HepG2 (cell line): Measurements from ENCODE around the gene BEST2. TPM values are rescaled to one million over a fixed set of nuclear protein-coding genes. Genes with fewer than 3 reads are reported as not detected.

Source experiments
- ATAC-seq: fragments of 200-7000 bp; cut with Tn5 transposase; 3 replicates; pipeline ENCODE4 v1.9.1; 2020; ENCODE audit warnings: mild to moderate bottlenecking, moderate library complexity
- BruUV-seq: library from RNA; stranded (reverse); fragments of 400-500 nt; replicated peaks from 2 replicates; lab custom pipeline; 2021; lab: Mats Ljungman, UMichigan
- CTCF ChIA-PET: fragments of 300-600 bp; formaldehyde crosslinking; extraction: SDS; loops from one replicate; lab custom pipeline; 2021; ENCODE audit warnings: low total read pairs, inconsistent platforms, low intra/inter-chr PET ratio; lab: Yijun Ruan, JAX
- POLR2A ChIA-PET: fragments of 350-600 bp; sonication (Branson Sonifier 250); formaldehyde crosslinking; loops from one replicate; lab custom pipeline; 2020; ENCODE audit warnings: antibody characterized with exemption, inconsistent platforms; lab: Yijun Ruan, JAX
- DNase-seq: peaks from one replicate; pipeline ENCODE4 v3.0.0-alpha.2; 2015; ENCODE audit warnings: low spot score
- FAIRE-seq: peaks from 3 replicates; lab custom pipeline; 2011; peaks lifted over from hg19 to GRCh38; lab: Jason Lieb, UNC
- H2AFZ ChIP-seq: one replicate; pipeline ENCODE4 v1.6.1; 2011; ENCODE audit warnings: low read length, inconsistent platforms
- H3K27ac ChIP-seq: fragments of 300-600 bp; 3 replicates; pipeline ENCODE4 v1.8.0; 2011; ENCODE audit warnings: mixed run types, mild to moderate bottlenecking, mixed read lengths, low read length, inconsistent platforms; ENCODE audit not compliant: insufficient read depth; ENCODE audit errors: extremely low read length
- H3K27me3 ChIP-seq, 2 experiments: fragments of 200-600 bp in 1 of 2; 2 replicates in 1 of 2; 3 replicates in 1 of 2; pipeline versions ENCODE4 v1.6.0 to v1.8.0; 2011; ENCODE audit warnings: low read length in 2 of 2, mild to moderate bottlenecking in 2 of 2, moderate library complexity in 2 of 2, inconsistent platforms in 1 of 2; ENCODE audit not compliant: insufficient read depth in 2 of 2, control insufficient read depth in 1 of 2
- H3K36me3 ChIP-seq, 2 experiments: fragments of 200-600 bp in 1 of 2; replicated peaks in 1 of 2; 2 replicates in 1 of 2; 3 replicates in 1 of 2; pipeline versions ENCODE4 v1.5.1 to v1.8.0; 2011; ENCODE audit warnings: low read length in 2 of 2, inconsistent platforms in 1 of 2; ENCODE audit not compliant: insufficient read depth in 2 of 2, control insufficient read depth in 1 of 2
- H3K4me1 ChIP-seq: 2 replicates; pipeline ENCODE4 v1.5.1; 2012; ENCODE audit warnings: low read length, inconsistent platforms; ENCODE audit not compliant: insufficient read depth
- H3K4me2 ChIP-seq: 2 replicates; pipeline ENCODE4 v1.6.0; 2011; ENCODE audit warnings: low read depth, low read length, inconsistent platforms
- H3K4me3 ChIP-seq, 3 experiments: fragments of 200-600 bp in 1 of 3; sonication (generic), shearing (Covaris generic) in 1 of 3; replicated peaks in 1 of 3; 2 replicates each; pipeline ENCODE4 v1.5.1; 2011 to 2016; ENCODE audit warnings: low read length in 3 of 3, inconsistent platforms in 2 of 3, low read depth in 2 of 3, mild to moderate bottlenecking in 2 of 3, control low read depth in 1 of 3, mixed read lengths in 1 of 3; ENCODE audit not compliant: insufficient read depth in 1 of 3
- H3K79me2 ChIP-seq: one replicate; pipeline ENCODE4 v1.6.1; 2011; ENCODE audit warnings: low read length, inconsistent platforms; ENCODE audit not compliant: insufficient read depth
- H3K9ac ChIP-seq: 2 replicates; pipeline ENCODE4 v1.6.0; 2011; ENCODE audit warnings: mild to moderate bottlenecking, low read depth, low read length, inconsistent platforms; ENCODE audit not compliant: insufficient read depth
- H3K9me3 ChIP-seq: 2 replicates; pipeline ENCODE4 v1.5.1; 2012; ENCODE audit warnings: mild to moderate bottlenecking, low read length
- H4K20me1 ChIP-seq: 2 replicates; pipeline ENCODE4 v1.6.0; 2011; ENCODE audit warnings: inconsistent platforms, mild to moderate bottlenecking, low read length, moderate library complexity; ENCODE audit not compliant: insufficient read depth
- MXD1 ChIP-seq: sonication (generic); formaldehyde crosslinking; IDR thresholded peaks from 2 replicates; pipeline ENCODE4 v1.4.0; 2020; ENCODE audit warnings: mild to moderate bottlenecking, missing genetic modification reagents
- SMARCC2 ChIP-seq: fragments of 450-650 bp; IDR thresholded peaks from 2 replicates; pipeline ENCODE4 v1.6.1; 2017; ENCODE audit warnings: antibody characterized with exemption, mild to moderate bottlenecking
- SP4 ChIP-seq: sonication (generic); formaldehyde crosslinking; IDR thresholded peaks from 2 replicates; pipeline ENCODE4 v1.8.1; 2023; ENCODE audit warnings: mild to moderate bottlenecking, missing genetic modification reagents
- UBTF ChIP-seq: sonication (generic); formaldehyde crosslinking; IDR thresholded peaks from 2 replicates; pipeline ENCODE4 v1.4.0; 2020; ENCODE audit warnings: mild to moderate bottlenecking, missing genetic modification reagents
- ZNF552 ChIP-seq: sonication (generic); formaldehyde crosslinking; IDR thresholded peaks from 2 replicates; pipeline ENCODE4 v1.9.0; 2022; ENCODE audit warnings: missing genetic modification reagents, mild to moderate bottlenecking, borderline replicate concordance
- ZNF574 ChIP-seq: sonication (generic); formaldehyde crosslinking; IDR thresholded peaks from 2 replicates; pipeline ENCODE4 v1.4.0; 2020; ENCODE audit warnings: missing genetic modification reagents
- ZNF687 ChIP-seq: sonication (generic); formaldehyde crosslinking; IDR thresholded peaks from 2 replicates; pipeline ENCODE4 v1.5.1; 2020; ENCODE audit warnings: mild to moderate bottlenecking, missing genetic modification reagents, moderate library complexity
- ZNF713 ChIP-seq: sonication (generic); formaldehyde crosslinking; IDR thresholded peaks from 2 replicates; pipeline ENCODE4 v1.4.0; 2020; ENCODE audit warnings: mild to moderate bottlenecking, missing genetic modification reagents
- ZNF780A ChIP-seq: sonication (generic); formaldehyde crosslinking; IDR thresholded peaks from 2 replicates; pipeline ENCODE4 v1.8.0; 2022; ENCODE audit warnings: mild to moderate bottlenecking, missing genetic modification reagents, moderate library complexity
- ZNF781 ChIP-seq: sonication (generic); formaldehyde crosslinking; IDR thresholded peaks from 2 replicates; pipeline ENCODE4 v1.5.1; 2020; ENCODE audit warnings: borderline replicate concordance, mild to moderate bottlenecking, missing genetic modification reagents; ENCODE audit errors: not compliant biosample characterization
- ZSCAN30 ChIP-seq: sonication (generic); formaldehyde crosslinking; IDR thresholded peaks from 2 replicates; pipeline ENCODE4 v1.5.0; 2020; ENCODE audit warnings: mild to moderate bottlenecking, missing genetic modification reagents
- WGBS: methylation state at CpG from one replicate; pipeline ENCODE4 v1.1.6; 2017; ENCODE audit warnings: low lambda C conversion rate; 5-methylcytosine and 5-hydroxymethylcytosine counted together
- in situ Hi-C: cut with HindIII; loops from 2 replicates; pipeline ENCODE4 v1.10.0; 2017; ENCODE audit warnings: low pct_unique_long_range_greater_than_20kb; ENCODE audit not compliant: extremely low pct_ligation_motif_present
- intact Hi-C: fragments of 100-400 bp; cut with micrococcal nuclease; formaldehyde crosslinking; loops from one replicate; pipeline ENCODE4 v1.10.0; 2022; ENCODE audit not compliant: unreplicated experiment
- polyA plus RNA-seq, 8 experiments: library from polyadenylated mRNA; depleted of rRNA in 3 of 8; stranded (reverse) in 7 of 8; unstranded in 1 of 8; fragments of >200 nt; fragmentation: Illumina TruSeq in 4 of 8; extraction: Trizol in 4 of 8; gene quantifications; 2 replicates each; pipeline versions ENCODE4 v1.2.1 to v1.2.3, GENCODE V29; 2011 to 2016; ENCODE audit warnings: low read depth in 4 of 8, missing spikeins in 1 of 8, mixed read lengths in 1 of 8; ENCODE audit not compliant: insufficient read depth in 1 of 8
- total RNA-seq, 5 experiments: library from RNA; depleted of rRNA; stranded (reverse); fragments of >200 nt; fragmentation: Illumina TruSeq; extraction: Trizol; gene quantifications; 2 replicates each; pipeline ENCODE4 v1.2.3, GENCODE V29; 2016; ENCODE audit warnings: low read depth in 1 of 5

The BEST2 gene
- total and polyA plus RNA-seq, 2 of the 13 experiments (the other 11 are each of a cell fraction or from before 2014, with no cell fraction given), result not detected

GRCh38 chr19:12750851-12751250, 740 bp upstream of the BEST2 start (continued):
- no peak for TF ChIP-seq ZNF574 (CRISPR knock-in tag)
- TF ChIP-seq ZNF687 (CRISPR knock-in tag), result no peak
- no peak for TF ChIP-seq ZNF552 (CRISPR knock-in tag)

GRCh38 chr19:12752056-12752781, 628 bp downstream of the BEST2 start:
- no peak overlapping the region for H2AFZ ChIP-seq
- ATAC-seq (no peak), FAIRE-seq (no peak), DNase-seq (no peak)
- H3K4me2 ChIP-seq, result no peak overlapping the region; the same call in 1 of the 2 replicates
- peaks cover 2 to 34% of the 10 kb centered on the region in 2 experiments for H3K27me3 ChIP-seq
- H3K36me3 ChIP-seq, result peaks cover 6 to 9% of the 10 kb centered on the region in 2 experiments; a peak in 4 of 5 replicates
- no peak overlapping the region for H3K9ac ChIP-seq
- ChIA-PET POLR2A (interaction anchor here (1.6 kb wide), 1 partner anchor 15 kb away, joined by 5 read pairs; the partner anchor contains the start of gene GET3), CTCF (no interaction called here)
- no TSS peak for BruUV-seq
- H3K79me2 ChIP-seq, result no peaks in the 10 kb centered on the region
- no peak overlapping the region for H3K4me3 ChIP-seq
- H4K20me1 ChIP-seq, result no peaks in the 10 kb centered on the region
- H3K27ac ChIP-seq, result no peak overlapping the region
- H3K9me3 ChIP-seq, result peaks cover 8% of the 10 kb centered on the region
- H3K4me1 ChIP-seq, result peaks cover 34% of the 10 kb centered on the region
- intact Hi-C loops, result no loop called here
- in situ Hi-C loops, result no loop called here
- WGBS, result 33% methylated on average over 12 of the region's 23 CpGs
- TF ChIP-seq ZNF713, result no peak
- no peak for TF ChIP-seq SMARCC2
- no peak for TF ChIP-seq ZSCAN30 (CRISPR knock-in tag)
- TF ChIP-seq UBTF (CRISPR knock-in tag), result no peak
- TF ChIP-seq ZNF780A (CRISPR knock-in tag), result no peak
- no peak for TF ChIP-seq MXD1 (CRISPR knock-in tag)
- no peak for TF ChIP-seq SP4 (CRISPR knock-in tag)
- TF ChIP-seq ZNF781, result no peak
